GM19351 (cell line): ENCODE results near the gene PAK6.

Experiments used
- ATAC-seq: cut with Tn5 transposase; IDR thresholded peaks from one replicate; pipeline ENCODE4 v1.9.1; 2021; ENCODE audit warnings: mild to moderate bottlenecking, moderate library complexity; ENCODE audit not compliant: unreplicated experiment

PAK6 gene

DNA sequence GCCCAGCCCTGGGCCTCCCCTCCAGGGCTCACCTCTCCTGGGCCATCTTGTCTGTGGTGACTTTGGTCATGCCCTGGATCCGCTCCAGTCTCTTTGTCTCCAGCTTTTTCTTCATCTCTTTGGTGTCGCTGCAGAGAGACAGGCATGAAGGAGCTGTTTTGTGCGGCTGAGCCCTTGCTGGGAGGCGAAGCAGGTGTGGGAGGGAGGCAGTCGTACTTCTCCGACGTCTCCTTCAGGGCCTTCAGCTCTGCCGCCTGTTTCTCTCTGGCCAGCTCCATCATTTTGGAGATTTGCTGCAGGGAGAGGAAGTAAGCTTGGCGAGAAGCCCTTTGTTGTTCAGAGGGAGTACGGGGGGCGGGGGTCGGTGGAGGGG lies 51.7 kb downstream of the PAK6 start:
- no peak for ATAC-seq

DNA sequence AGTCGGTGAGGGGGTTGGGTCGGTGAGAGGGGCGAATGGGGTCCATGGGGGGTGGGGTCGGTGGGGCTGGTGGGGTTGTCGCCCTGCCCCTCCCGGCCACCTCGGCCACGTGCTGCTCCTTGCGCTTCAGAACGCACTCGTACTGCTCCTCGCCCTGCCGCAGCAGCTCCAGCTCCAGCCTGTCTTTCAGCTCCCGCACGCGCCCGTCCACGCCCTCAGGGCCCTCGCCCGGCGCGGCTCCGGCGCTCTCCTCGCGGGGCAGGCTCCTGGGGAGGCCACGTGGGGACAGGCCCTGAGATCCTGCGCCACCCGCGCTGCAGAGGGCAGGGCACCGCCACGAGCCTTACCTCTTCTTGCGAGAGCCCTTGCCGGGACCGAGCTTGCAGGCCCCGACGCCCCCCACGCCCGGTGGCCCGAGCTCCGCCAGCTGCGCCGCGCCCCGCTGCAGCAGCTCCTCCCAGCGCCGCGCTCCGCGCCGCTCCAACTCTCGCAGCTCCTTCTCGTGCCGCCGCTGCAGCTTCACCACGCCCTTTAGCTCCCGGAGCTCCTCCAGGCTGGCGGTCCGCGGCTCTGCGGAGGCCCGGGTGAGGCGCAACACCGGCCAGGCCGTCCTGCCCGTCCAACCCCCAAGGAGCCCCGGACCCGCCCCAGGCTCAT lies 52.2 kb downstream of the PAK6 start:
- ATAC-seq, result no peak

DNA sequence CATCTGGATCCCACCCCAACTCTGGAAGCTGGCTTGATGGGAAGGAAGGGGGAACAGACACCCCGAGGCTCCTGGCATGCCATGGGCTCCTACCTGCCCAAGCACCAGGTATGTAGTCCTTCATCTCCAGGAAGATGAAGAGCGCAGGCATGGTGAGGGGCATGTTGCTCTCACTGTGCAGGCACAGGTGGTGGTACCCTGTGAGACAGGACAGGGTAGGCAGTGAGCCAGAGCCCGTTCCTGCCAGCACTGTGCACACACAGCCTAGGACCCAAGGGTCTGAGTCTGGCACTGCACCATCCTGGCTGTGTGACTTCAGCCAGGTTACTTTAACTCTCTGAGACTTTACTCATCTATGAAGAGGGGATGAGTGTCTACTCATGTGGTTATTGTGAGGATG lies 53.4 kb downstream of the PAK6 start:
- no peak for ATAC-seq

DNA sequence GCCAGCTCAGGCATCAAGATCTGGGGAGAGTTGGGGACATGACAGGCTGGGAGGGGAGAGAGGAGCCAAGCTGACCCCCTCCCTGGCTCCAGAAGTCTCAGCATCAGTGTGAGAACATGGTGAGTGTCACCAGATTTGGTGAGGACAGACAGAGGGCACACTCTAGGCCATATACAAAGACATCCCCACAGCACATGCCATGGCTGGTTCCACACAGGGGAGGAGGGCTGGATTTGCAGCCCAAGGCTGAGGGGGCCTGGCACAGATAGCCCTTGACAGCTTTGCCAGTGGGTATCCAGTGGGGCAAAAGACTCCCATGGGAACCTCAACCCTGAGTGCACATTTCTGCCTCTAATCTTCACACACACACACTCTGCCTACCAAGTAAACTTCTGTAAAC lies 54.1 kb downstream of the PAK6 start:
- ATAC-seq, result no peak

DNA sequence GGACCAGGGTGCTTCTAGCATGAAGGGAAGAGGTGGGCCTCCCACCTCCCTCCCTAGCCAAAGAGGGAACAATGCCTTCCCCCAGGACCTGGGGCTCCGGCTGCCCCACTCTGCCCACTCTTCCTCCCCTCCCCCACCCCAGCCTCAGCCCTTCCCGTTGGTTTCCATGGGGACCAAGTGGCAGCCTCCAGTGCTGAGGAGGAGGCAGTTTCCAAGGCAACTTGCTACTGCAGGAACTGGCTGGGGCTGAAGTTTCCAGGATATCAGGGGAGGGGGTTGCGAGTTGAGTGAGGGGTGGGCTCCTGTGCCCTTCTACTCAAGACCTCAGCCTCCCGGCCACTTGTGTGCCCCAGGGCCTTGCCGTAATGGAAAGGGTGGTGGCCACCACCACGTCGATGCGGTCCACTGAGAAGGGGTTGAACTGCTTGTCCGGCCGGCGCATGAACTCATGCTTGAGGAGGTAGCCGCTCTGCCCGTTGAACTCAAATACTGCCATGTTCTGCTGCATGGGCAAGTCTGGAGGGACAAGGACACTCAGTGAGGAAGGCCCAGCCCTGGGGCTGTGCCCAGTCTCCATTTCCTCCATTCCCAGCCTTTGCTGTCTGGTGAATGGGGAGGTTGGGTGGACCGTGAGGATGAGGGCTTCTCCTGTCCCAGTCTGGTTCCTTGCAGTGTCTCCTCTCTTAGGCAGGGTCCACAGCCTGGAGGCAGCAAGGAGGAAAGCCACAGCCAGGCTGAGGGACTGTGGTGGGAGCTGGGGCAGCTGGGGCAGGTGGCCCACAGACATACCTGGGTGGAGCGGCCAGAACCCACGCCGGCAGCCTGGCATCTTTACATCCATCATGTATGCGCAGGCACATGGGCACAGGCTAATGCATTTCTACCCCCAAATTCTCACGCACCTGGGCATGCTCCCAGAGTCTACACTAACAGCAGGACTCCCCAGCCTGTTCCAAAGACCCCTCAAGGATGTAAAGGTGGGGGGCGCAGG lies 55.3 kb downstream of the PAK6 start:
- ATAC-seq, result no peak

DNA sequence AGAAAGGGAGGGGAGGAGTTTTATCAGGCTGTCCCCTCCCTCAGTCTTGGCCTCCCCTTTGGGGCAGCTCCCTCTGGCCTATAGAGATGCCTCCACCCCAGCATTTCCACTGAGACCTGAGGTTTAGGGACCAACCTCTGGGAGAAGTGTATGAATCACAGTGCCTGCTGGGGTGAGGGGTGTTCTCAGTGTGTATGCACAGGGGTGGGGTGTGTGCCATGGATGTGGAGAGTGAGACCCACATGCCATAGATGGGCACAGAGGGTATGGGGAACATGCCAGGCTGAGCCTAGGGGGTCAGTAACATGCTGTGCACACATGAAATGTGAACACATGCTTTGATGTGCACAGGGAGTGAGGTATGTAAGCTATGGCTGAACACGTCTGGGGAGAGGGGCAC lies 56.4 kb downstream of the PAK6 start:
- ATAC-seq, result no peak

DNA sequence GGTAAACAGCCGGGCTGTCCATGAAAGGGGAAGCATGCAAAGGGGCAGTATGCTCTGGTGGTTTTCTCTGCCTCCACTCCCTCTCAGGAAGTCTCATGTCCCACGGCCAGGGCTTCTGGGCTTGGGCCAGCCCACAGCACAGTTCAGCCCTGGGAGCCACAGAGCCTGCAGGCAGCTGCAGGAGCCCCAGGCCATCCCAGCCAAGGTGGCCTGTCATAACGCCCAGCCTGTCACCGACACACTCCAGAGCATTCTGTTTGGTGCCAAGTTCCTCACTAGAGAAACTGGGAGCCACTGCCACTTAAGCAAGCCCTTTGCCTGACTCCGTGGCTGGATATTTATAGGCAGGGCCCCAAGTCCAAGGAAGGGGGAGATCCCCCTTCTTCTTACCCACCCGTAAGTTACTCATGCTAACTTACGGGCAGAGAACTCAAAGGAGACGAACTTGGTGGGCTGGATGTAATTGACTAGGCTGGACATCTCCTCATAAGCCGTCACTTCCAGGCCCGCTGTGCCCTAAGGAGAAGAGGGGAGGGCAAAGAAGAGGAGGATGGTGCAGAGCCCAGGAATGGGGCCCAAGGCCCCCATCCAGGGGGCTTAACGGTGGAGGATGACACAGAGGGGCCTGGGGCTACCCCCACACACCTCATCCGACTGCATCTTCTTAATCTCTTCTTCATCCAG lies 57.2 kb downstream of the PAK6 start:
- ATAC-seq, result no peak

DNA sequence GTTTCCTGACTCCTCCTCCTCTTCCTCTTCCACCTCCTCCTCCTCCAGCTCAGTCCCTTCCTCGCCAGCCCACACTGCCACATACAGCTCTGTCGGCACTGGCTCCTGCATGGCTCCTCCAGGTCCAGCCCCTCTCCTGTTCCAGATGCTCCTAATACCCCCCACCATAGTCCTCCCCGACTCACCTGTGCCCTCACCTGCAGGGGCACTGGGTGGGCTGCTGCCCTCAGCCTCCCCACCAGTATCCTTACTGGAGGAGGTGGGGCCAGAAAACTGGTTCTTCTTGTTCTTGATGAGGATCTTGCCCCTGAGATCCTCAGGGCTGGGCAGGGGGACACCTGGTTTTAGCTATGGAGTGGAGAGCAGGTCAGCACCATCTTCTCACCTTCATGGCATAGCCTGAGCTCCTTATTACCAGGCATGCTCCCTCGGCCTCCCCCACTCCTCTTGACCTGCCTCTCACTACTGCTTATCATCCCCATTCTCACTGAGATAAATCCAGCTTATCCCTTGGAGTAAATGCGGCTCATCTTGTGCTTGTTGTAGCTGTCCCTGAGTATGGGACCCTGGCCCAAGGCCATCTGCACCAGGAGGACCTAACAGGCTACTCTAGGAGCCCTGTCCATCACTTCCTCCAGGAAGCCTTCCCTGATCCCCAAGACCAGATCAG lies 57.8 kb downstream of the PAK6 start:
- ATAC-seq, result no peak

DNA sequence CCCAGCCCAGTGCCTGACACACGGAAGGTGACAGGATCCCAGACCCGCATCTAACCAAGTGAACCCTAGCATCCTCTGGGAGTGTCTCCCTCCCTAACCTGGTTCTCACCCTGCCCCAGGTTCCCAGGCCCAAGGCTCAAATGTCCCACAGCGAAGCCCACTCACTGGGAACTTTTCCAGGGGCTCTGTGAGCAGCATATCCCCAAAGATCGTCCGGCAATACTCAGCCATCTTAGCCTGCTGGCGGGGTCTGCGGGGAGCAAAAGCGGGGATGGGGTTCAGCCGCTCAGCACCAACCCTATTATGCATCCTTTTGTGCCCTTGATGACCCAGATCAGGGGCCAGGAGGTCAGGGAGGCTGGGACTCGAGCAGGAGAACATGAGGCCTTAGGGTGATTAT lies 58.5 kb downstream of the PAK6 start:
- no peak for ATAC-seq

DNA sequence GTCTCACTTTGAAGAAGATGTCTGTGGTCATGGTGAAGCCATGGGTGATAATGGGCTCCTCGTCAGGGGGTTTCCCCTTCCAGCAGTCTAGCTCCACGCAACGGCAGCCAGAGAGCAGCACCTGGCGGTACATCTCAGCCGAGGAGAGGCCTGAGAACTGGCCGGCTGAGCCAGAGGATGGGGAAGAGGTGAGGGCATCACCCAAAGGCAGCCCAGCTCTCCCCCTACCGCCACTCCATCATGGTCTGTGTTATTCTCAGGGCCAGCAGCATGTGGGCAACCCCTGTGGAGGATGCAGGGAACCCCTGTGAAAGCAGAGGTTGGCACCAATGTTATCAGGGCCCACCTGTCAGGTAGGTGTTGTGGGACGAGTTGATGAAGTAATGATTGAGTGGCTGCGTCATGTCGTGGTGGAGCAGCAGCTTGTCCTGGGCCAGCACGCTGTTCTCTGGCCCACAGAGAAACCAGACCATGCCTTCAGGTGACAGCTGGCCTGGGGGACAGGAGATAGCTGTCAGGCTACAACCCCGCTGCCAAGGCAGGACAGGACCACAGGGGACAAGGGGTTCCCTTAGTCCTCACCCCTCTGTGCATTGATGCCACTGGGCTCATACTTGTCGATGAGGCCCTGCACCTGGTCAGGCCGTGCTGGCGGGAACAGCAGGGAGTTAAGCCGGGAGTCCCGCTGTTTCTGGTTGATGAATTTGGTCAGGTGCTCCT lies 59.5 kb downstream of the PAK6 start:
- ATAC-seq, result no peak

DNA sequence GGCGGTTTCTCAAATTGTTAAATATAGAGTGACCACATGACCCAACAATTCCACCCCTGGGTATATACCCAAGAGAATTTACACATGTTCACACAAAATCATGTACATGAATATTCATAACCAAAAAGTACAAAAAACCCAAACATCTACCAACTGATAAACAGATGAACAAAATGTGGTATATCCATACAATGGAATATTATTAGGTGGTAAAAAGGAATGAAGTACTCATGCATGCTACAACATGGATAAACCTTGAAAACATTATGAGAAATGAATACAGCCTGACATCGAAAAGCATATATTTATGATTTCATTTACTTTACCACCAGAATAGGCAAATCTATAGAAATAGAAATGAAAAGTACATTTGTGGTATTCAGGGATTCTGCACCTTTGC lies 61.5 kb downstream of the PAK6 start:
- no peak for ATAC-seq

DNA sequence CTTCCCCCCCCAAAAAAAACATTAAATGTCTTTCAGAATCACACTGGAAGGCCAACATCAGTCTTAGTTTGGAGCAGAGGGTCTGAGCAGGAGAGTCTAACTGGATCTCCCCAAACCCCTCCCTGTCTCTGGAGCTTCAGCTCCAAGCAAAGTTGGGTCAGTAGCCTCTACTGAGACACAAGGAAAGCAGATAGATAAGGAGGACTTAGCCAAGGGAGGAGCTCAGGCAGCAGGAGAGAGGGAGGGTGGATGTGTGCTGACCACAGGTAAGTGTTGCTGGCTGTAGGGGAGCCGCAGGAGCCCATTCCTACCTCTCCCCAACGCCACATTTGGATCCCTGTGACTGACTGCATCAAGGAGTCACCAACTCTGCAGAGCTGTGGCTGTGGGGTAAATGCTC lies 61.9 kb downstream of the PAK6 start:
- ATAC-seq, result no peak

DNA sequence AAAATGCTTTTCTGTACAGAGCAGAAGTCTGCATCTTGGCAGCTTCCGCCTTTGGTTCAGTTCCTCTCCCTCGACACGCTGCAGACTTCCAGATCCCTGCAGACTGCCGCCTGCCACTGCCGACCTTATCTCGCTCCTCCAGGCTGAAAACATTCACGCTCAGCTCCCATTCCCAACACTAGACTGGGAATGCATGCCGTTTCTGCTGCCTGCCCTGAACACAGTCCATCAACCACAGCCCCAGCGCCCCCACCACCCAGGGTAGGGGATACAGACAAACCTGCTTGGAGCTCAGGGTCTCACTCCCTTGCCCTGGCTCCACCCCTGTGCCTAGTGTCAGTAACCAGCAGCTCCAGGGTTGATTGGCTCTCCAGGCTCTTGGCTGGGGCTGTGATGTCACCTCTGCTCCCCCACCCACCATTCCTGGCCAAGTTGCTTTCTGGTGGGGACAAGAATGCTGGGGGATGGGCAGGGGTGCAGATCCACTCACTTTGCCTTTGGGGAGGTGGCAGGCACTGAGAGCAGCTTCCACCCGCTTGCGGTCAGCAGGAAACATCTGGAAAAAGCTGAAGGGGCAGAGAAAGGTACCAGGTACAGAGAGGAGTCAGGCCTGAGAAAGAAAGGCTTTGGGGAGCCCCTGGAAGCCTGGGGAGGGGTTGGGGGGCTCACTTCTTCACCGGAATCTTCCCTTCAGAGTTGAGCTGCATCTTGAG lies 62.8 kb downstream of the PAK6 start:
- ATAC-seq, result no peak

DNA sequence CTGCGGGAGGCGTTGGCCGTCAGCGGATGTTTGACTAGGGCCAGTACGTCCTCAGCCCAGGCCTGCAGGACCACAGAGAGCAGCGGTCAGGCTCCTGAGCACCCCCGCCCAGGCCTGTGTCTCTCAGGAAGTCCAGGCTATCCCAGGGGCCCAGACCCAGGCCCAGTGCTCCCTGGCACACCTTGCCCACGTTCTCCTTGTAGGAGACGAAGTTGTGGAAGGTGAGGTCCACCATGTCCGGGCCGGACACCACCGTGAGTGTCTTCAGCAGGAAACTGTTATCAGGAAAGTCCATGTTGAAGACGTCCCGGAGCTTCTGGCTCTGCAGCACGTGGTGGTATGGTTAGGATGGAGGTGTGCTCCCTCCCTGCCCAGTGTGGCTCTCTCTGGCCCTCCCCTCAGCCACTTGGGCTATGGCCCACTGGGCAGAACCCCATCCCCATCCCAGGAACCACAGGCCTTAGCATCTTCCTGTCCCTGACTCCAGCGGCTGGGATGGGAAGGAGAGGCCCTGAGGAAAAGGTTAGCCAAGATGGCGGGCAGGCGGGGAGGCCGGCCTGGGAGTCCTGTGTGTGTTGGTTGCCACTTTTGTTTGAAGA lies 63.5 kb downstream of the PAK6 start:
- no peak for ATAC-seq

DNA sequence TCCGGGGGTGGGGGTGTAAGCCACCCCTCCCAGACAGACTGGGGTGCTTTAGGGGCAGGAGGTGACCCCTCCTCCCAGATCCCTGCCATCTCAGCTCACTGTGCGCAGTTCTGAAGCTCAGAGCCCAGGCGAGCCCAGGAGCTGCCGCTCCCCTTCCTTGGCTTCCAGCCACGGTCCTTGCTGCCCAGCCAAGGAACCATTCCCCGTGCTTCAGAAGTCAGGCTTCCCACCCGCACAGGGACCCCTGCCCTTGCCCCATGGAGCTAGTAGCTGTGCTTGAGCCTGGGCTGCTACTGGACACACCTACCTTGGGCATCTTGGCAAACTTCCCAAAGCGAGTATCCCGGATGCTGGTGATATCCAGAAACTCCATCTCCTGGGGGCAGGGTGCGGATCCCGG lies 64.1 kb downstream of the PAK6 start:
- ATAC-seq, result no peak

DNA sequence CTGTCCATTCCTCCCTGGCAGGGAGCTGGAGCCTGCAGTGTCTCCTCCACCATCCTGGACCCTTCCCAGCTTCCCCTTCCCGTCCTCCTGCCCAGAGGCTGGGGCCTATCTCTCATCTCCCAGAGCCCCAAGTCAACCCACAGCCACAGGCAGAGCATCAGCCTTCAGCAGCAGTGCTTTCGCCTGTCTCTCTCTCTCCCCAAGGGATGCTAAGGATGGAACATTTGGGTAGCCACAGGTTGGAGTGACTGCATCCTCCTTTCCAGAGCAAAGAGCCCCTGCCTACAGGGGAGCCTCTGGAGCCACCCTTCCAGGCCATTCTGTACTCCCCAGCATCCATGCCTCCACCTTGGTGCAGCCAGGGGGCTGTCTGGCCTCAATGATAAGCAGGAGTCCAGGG lies 64.7 kb downstream of the PAK6 start:
- no peak for ATAC-seq

DNA sequence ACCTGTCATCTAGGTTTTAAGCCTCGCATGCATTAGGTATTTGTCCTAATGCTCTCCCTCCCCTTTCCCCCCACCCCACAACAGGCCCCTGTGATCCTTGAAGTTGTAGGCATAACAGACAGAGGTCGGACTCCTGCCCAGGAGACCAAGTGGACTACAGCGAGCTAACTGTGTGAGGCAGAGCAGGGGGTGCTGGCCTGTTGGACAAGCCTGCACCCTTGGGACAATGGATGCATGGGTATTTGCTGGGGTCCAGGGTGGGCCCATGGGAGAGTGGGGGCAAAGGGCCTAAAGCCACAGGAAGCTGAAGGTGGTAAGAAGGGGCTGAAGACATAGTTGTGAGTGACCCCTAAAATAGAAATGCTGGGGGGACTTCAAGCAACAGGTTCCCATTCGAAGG lies 66.4 kb downstream of the PAK6 start:
- ATAC-seq, result no peak

DNA sequence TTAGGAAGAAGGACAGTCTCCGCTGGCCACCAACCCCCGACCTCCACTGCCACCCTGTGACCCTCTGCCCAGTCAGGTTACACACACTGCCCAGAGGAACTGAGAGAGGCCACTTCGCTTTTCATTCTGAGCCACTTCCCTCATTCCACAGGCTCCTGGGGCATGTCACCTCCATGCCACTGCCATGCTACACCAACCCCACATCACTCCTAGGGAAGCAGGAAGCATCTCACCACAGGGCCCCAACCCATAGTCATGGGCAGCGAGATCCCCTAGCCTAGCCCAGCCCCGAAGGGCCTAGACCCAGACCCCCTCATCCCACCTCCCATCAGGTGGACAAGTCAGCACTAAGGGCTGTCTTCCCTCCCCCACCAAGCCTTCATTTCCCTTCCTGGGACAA lies 67.5 kb downstream of the PAK6 start:
- no peak for ATAC-seq

DNA sequence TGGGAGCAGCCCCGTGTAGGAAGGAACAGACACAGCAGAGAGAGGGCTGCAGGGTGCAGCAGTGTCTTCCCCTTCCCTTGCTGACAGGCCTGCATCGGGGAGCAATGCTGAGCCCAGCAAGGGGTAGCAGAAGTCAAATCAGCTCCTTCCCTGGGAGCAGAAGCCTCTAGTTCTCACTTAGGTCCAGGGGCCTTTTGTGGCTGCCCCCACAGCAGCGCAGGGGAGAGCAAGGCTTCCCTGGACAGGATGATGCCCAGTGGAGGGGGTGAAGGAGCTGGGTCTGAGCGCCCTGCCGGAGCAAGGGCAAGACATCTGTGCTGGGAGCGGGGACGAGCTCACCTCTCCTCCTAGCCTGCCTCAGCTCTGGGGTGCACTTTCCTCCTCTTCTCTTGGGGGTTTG lies 68.0 kb downstream of the PAK6 start:
- no peak for ATAC-seq
